Subcutaneous adipose tissue (tissue), 4 donors: ENCODE results near the gene SSTR3. TPM values are rescaled to one million over a fixed set of nuclear protein-coding genes. Genes with fewer than 3 reads are reported as not detected.

ENCODE experiments used
- total RNA-seq, 4 donors: library from RNA; depleted of rRNA; stranded (reverse); fragments of >200 nt; gene quantifications; one replicate each; pipeline ENCODE4 v1.1.0, GENCODE V29; 2016
- TF ChIP-seq, protein P1 (sequence below): fragments of 450-650 bp; IDR thresholded peaks from one replicate; pipeline ENCODE4 v1.5.1; 2016; ENCODE audit warnings: low read depth, mild to moderate bottlenecking, control low read depth, antibody characterized with exemption, moderate library complexity

Gene SSTR3
- total RNA-seq, 4 donors from 2014 or later, result not detected

DNA sequence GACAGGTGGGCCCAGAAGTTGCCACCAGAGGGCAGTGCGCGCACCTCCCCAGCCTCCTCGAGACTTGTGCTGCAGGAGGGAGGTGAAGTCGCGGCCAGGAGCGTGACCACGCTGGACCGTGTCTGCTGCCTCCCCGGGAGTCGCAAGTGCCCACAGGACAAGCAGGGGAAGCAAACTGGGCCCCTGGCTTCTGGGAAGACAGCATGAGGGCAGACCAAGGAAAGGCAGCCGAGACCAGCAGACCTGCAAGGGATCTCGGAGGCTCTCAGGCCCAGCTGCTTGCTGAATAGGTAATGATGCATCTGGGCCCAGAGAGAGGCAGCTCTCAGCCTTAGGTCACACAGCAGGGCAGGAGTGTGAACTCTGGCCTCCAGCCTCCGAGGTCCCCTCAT lies 45.6 kb downstream of the SSTR3 start:
- TF ChIP-seq, protein P1, sequence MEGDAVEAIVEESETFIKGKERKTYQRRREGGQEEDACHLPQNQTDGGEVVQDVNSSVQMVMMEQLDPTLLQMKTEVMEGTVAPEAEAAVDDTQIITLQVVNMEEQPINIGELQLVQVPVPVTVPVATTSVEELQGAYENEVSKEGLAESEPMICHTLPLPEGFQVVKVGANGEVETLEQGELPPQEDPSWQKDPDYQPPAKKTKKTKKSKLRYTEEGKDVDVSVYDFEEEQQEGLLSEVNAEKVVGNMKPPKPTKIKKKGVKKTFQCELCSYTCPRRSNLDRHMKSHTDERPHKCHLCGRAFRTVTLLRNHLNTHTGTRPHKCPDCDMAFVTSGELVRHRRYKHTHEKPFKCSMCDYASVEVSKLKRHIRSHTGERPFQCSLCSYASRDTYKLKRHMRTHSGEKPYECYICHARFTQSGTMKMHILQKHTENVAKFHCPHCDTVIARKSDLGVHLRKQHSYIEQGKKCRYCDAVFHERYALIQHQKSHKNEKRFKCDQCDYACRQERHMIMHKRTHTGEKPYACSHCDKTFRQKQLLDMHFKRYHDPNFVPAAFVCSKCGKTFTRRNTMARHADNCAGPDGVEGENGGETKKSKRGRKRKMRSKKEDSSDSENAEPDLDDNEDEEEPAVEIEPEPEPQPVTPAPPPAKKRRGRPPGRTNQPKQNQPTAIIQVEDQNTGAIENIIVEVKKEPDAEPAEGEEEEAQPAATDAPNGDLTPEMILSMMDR, result no peak

DNA sequence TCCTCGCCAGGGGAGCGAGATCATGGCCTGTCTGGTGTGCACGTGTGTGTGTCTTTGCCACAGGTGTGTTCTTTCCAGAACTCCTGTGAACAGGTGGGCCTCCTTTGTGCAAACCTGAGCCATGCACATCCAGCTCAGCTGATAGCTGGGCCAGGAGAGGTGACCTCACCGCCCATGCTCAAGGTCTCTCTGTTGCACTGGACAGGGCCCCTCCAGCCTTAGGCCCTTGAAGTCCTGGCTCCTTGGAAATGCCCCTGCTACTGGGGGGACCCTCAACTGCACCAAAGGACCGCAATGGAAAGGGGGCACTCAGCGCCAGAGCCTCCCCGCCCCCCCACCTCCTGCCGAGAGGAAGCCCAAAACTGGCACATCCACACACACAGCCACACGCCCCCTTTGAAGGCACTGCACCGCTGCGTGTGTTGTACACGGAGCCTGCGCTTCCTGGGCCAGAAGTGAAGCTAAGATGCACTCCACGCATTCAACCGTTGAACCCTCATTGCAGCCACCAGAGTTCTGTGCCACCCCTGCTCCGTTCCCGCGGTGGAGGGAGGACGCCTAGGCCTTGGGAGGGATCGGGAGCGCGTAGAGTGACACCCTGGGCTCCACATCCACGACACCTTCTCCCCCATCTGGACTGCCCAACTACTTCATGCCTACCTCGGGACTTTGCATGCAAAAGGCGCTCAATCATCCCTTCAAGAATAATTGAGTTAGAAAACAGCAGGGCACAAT lies 46.2 kb downstream of the SSTR3 start:
- TF ChIP-seq, protein P1, result no peak

DNA sequence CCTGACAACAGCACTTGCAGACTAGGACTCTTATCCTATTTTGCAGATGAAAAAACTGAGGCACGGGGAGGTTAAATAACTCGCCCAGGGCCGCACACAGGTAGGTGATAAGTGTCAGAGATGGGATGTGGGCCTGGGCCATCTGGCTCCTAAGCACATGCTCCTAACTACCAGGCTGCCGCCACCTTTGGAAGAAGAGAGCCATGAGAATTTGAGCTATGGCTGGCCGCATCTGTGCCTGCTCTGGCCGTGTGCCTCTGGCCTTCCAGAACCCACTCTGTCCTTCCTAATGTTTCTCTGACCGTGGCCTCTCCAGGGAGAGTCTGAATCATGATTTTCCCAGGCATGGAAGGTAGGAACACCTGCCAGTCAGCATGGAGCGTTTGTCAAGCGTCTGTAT lies 47.2 kb downstream of the SSTR3 start:
- TF ChIP-seq, protein P1, result no peak

DNA sequence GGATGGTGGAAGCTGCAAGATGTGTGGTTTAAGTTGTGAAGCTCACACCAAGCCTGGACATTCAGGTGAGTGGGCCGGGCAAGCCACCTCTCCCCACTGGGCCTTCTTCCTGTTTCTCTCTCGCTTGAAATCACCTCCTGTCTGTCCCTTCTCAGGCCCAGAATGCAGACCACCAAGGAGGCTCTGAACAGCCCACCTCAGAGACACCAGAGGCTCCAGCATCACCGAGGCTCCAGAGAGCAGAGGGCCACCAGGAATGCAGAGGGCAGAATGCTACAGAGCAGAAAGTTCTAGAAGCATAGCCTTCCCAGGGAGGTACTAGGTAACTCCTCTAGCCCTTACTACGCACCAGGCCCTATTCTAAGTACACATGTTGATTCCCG lies 47.8 kb downstream of the SSTR3 start:
- TF ChIP-seq, protein P1, result no peak

DNA sequence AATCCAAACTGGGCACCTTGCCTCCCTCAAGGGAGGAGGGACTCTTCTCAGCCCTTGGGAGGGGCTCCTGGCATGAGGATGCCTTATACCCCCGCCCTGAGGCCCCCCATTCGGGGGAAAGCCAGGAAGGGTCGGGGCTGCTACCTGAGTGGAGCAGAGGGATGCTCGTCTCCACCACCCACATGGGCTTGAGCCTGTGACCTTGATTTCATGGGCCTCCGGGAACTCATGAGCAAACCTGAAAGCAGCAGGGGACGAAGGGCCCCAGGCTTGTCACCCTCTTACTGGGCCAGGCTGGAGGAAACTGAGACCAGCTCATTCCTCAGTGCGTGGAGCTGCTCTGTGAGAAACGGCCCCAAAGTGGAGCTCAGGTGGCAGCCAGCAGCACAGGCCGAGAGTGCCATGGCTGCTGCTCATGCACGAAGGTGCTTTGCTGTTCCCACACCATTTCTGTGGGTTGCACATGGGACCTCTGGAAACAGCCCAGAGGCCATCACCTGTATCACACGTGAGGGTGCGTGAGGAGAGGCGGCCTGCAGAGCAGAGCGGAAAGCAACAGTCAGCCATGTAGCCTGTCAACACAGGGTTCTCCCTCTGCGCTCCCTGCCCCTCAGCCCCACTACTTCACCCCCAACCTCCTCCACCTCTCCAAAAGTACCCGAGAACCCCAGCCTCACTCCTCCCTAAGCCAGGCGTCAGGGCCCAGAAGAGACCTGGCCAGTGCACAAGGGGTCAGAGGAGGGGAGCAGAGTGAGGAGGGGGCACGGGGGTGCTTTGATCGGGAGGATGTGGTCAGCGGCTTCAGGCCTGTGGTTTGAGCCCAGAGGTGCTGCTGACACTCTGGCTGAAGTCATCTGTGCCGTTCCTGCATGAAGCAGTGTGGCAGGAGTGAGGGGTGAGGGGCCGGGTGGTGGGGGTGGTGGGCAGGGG lies 48.4 kb downstream of the SSTR3 start:
- TF ChIP-seq, protein P1, result no peak

DNA sequence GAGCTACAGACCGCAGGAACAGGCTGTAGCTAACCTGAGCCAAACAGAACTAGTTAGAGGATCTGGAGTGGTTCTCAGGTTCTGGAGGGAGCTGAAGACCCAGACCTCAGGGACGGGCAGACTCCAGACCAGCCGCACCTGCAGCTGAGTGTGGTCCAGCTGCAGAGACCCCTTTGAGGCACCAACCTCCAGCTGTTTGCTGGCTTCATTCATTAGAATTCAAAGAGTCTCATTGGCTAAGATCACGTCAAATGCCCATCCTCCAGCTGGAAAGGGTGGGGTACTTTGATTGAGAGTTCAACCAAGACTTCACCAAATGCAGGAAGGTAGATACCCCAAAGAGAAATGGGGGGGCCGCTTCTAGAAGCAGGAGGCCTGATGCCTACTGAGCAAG lies 49.2 kb downstream of the SSTR3 start:
- TF ChIP-seq, protein P1, result no peak
